ENCODE results near the gene TP73.

- TF ChIP-seq, protein P1, sequence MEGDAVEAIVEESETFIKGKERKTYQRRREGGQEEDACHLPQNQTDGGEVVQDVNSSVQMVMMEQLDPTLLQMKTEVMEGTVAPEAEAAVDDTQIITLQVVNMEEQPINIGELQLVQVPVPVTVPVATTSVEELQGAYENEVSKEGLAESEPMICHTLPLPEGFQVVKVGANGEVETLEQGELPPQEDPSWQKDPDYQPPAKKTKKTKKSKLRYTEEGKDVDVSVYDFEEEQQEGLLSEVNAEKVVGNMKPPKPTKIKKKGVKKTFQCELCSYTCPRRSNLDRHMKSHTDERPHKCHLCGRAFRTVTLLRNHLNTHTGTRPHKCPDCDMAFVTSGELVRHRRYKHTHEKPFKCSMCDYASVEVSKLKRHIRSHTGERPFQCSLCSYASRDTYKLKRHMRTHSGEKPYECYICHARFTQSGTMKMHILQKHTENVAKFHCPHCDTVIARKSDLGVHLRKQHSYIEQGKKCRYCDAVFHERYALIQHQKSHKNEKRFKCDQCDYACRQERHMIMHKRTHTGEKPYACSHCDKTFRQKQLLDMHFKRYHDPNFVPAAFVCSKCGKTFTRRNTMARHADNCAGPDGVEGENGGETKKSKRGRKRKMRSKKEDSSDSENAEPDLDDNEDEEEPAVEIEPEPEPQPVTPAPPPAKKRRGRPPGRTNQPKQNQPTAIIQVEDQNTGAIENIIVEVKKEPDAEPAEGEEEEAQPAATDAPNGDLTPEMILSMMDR (IDR thresholded peaks at IDR 0.05), result no peak
- no peak for TF ChIP-seq POLR2A (IDR thresholded peaks at IDR 0.05)
These were observed 17.1 kb downstream of the TP73 start for GRCh38 chr1:3669421-3669821.

Measured in right lobe of liver (tissue), 4 donors.